ENCODE measurements around the gene PMM1. TPM values are rescaled to one million over a fixed set of nuclear protein-coding genes. Genes with fewer than 3 reads are reported as not detected.

The PMM1 gene
- total and polyA plus RNA-seq, 2 of the 13 experiments (the other 11 are each of a cell fraction or from before 2014, with no cell fraction given), result 17.8 to 95.6 TPM

- TF ChIP-seq ZC3H4 (CRISPR knock-in tag; IDR thresholded peaks at IDR 0.05; ENCODE audit: borderline replicate concordance), result no peak
- no peak for TF ChIP-seq SAFB2 (CRISPR knock-in tag; IDR thresholded peaks at IDR 0.05; ENCODE audit: borderline replicate concordance, low read depth)
- TF ChIP-seq, protein P1, sequence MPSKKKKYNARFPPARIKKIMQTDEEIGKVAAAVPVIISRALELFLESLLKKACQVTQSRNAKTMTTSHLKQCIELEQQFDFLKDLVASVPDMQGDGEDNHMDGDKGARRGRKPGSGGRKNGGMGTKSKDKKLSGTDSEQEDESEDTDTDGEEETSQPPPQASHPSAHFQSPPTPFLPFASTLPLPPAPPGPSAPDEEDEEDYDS (CRISPR knock-in tag; IDR thresholded peaks at IDR 0.05), result no peak
- TF ChIP-seq IRX3 (CRISPR knock-in tag; IDR thresholded peaks at IDR 0.05; ENCODE audit: borderline replicate concordance, low read depth), result no peak
- no peak for TF ChIP-seq FOXP4 (CRISPR knock-in tag; IDR thresholded peaks at IDR 0.05)
- TF ChIP-seq, protein P2, sequence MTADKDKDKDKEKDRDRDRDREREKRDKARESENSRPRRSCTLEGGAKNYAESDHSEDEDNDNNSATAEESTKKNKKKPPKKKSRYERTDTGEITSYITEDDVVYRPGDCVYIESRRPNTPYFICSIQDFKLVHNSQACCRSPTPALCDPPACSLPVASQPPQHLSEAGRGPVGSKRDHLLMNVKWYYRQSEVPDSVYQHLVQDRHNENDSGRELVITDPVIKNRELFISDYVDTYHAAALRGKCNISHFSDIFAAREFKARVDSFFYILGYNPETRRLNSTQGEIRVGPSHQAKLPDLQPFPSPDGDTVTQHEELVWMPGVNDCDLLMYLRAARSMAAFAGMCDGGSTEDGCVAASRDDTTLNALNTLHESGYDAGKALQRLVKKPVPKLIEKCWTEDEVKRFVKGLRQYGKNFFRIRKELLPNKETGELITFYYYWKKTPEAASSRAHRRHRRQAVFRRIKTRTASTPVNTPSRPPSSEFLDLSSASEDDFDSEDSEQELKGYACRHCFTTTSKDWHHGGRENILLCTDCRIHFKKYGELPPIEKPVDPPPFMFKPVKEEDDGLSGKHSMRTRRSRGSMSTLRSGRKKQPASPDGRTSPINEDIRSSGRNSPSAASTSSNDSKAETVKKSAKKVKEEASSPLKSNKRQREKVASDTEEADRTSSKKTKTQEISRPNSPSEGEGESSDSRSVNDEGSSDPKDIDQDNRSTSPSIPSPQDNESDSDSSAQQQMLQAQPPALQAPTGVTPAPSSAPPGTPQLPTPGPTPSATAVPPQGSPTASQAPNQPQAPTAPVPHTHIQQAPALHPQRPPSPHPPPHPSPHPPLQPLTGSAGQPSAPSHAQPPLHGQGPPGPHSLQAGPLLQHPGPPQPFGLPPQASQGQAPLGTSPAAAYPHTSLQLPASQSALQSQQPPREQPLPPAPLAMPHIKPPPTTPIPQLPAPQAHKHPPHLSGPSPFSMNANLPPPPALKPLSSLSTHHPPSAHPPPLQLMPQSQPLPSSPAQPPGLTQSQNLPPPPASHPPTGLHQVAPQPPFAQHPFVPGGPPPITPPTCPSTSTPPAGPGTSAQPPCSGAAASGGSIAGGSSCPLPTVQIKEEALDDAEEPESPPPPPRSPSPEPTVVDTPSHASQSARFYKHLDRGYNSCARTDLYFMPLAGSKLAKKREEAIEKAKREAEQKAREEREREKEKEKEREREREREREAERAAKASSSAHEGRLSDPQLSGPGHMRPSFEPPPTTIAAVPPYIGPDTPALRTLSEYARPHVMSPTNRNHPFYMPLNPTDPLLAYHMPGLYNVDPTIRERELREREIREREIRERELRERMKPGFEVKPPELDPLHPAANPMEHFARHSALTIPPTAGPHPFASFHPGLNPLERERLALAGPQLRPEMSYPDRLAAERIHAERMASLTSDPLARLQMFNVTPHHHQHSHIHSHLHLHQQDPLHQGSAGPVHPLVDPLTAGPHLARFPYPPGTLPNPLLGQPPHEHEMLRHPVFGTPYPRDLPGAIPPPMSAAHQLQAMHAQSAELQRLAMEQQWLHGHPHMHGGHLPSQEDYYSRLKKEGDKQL (CRISPR knock-in tag; IDR thresholded peaks at IDR 0.05; ENCODE audit: low read depth), result 0 out of 2 replicates have a peak, but pooled peaks have one; percentile 12
- TF ChIP-seq, protein P3, sequence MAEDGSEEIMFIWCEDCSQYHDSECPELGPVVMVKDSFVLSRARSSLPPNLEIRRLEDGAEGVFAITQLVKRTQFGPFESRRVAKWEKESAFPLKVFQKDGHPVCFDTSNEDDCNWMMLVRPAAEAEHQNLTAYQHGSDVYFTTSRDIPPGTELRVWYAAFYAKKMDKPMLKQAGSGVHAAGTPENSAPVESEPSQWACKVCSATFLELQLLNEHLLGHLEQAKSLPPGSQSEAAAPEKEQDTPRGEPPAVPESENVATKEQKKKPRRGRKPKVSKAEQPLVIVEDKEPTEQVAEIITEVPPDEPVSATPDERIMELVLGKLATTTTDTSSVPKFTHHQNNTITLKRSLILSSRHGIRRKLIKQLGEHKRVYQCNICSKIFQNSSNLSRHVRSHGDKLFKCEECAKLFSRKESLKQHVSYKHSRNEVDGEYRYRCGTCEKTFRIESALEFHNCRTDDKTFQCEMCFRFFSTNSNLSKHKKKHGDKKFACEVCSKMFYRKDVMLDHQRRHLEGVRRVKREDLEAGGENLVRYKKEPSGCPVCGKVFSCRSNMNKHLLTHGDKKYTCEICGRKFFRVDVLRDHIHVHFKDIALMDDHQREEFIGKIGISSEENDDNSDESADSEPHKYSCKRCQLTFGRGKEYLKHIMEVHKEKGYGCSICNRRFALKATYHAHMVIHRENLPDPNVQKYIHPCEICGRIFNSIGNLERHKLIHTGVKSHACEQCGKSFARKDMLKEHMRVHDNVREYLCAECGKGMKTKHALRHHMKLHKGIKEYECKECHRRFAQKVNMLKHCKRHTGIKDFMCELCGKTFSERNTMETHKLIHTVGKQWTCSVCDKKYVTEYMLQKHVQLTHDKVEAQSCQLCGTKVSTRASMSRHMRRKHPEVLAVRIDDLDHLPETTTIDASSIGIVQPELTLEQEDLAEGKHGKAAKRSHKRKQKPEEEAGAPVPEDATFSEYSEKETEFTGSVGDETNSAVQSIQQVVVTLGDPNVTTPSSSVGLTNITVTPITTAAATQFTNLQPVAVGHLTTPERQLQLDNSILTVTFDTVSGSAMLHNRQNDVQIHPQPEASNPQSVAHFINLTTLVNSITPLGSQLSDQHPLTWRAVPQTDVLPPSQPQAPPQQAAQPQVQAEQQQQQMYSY (CRISPR knock-in tag; IDR thresholded peaks at IDR 0.05), result no peak
- peak; percentile 60; the same call in 1 of the 2 replicates for TF ChIP-seq ZNF331 (CRISPR knock-in tag; IDR thresholded peaks at IDR 0.05)
- TF ChIP-seq NFATC3 (CRISPR knock-in tag; IDR thresholded peaks at IDR 0.05), result no peak
- 0 out of 2 replicates have a peak, but pooled peaks have one; percentile 15 for TF ChIP-seq ISL2 (CRISPR knock-in tag; IDR thresholded peaks at IDR 0.05)
- TF ChIP-seq MED1 (CRISPR knock-in tag; IDR thresholded peaks at IDR 0.05), result peak; percentile 55; the same call in 1 of the 2 replicates
- peak; percentile 51; the same call in 1 of the 2 replicates for TF ChIP-seq SP5 (CRISPR knock-in tag; IDR thresholded peaks at IDR 0.05; ENCODE audit: borderline replicate concordance, low read depth)
- TF ChIP-seq ATF2 (CRISPR knock-in tag; IDR thresholded peaks at IDR 0.05), result no peak
- no peak for TF ChIP-seq ZSCAN12 (CRISPR knock-in tag; IDR thresholded peaks at IDR 0.05)
- no peak for TF ChIP-seq ARID2 (CRISPR knock-in tag; IDR thresholded peaks at IDR 0.05; ENCODE audit: borderline replicate concordance)
- TF ChIP-seq BATF2 (CRISPR knock-in tag; IDR thresholded peaks at IDR 0.05), result no peak
Measured at GRCh38 chr22:41620589-41621098, 31.0 kb upstream of the PMM1 start, which contains the start of gene DESI1 (continued).

All from HepG2 (cell line).